ENCODE data around the gene TMEM18. TPM values are rescaled to one million over a fixed set of nuclear protein-coding genes. Genes with fewer than 3 reads are reported as not detected.

TMEM18 gene
- total and polyA plus RNA-seq, 2 experiments from 2014 or later, result 35.4 to 47.1 TPM

DNA sequence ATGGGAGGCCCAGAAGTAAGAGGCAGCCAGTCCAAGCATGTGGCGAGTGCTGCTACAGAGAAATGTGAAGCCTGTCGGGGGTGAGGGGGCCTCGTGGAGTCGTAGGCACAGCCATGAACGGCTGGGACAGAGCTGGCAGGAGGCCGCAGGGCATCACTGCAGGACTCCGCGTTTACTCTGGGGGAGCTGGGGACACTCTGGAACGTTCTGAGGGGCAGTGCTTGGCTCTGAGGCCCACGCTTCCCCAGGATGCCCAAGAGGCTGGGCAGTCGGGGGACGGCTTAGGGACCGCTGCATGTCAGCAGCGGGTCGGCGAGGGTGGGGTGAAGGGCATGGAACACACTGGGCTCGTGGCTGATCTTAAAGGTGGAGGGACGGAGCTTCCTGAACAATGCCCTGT, 6.6 kb downstream of the TMEM18 start:
- H2AFZ ChIP-seq, result no peak overlapping the region
- no peak for TF ChIP-seq EZH2 (IDR thresholded peaks at IDR 0.05; ENCODE audit: borderline replicate concordance)
- TF ChIP-seq, protein P1, sequence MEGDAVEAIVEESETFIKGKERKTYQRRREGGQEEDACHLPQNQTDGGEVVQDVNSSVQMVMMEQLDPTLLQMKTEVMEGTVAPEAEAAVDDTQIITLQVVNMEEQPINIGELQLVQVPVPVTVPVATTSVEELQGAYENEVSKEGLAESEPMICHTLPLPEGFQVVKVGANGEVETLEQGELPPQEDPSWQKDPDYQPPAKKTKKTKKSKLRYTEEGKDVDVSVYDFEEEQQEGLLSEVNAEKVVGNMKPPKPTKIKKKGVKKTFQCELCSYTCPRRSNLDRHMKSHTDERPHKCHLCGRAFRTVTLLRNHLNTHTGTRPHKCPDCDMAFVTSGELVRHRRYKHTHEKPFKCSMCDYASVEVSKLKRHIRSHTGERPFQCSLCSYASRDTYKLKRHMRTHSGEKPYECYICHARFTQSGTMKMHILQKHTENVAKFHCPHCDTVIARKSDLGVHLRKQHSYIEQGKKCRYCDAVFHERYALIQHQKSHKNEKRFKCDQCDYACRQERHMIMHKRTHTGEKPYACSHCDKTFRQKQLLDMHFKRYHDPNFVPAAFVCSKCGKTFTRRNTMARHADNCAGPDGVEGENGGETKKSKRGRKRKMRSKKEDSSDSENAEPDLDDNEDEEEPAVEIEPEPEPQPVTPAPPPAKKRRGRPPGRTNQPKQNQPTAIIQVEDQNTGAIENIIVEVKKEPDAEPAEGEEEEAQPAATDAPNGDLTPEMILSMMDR (IDR thresholded peaks at IDR 0.05; ENCODE audit: poor library complexity), result no peak
- peaks cover 8% of the 10 kb centered on the region for H3K4me1 ChIP-seq (ENCODE audit: insufficient read depth)
- H3K4me3 ChIP-seq, result no peak overlapping the region
- DNase-seq (ENCODE audit: low spot score), result no peak
- no peak overlapping the region for H3K27ac ChIP-seq
- H3K9me2 ChIP-seq (replicated peaks; ENCODE audit: insufficient read depth), result no peaks in the 10 kb centered on the region
- H3K79me2 ChIP-seq, result peaks cover 36% of the 10 kb centered on the region
- WGBS (ENCODE audit: low lambda C conversion rate, missing lambda C conversion rate), result 97% methylated on average over 18 of the region's 18 CpGs
- no peak overlapping the region for H3K4me2 ChIP-seq
- H3K27me3 ChIP-seq, result no peaks in the 10 kb centered on the region
- H3K9me3 ChIP-seq (ENCODE audit: low read depth), result no peaks in the 10 kb centered on the region
- H4K20me1 ChIP-seq (ENCODE audit: insufficient read depth, poor library complexity, severe bottlenecking), result peaks cover 27% of the 10 kb centered on the region
- H3K36me3 ChIP-seq (replicated peaks; ENCODE audit: insufficient read depth, low read depth), result no peaks in the 10 kb centered on the region

DNA sequence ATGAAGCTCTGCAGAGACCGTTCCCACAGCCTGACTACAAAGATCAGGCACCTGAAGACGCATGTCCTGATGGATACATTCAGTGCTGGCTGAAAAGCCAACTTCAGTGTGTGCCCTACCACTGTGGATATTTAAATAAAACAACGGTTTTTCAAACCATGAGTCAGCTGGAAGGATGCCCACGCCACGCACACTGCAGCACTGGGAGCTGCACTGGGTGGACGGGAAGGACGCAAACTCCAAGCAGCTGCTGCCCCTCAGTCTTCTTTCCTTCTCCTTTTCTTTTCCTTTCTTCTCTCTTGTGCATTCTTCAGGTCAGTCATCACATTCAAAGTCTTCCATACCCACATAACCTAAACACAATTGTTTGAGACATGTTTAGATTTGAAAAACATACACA, 7.9 kb downstream of the TMEM18 start:
- TF ChIP-seq EZH2phosphoT487 (IDR thresholded peaks at IDR 0.05; ENCODE audit: low read depth, severe bottlenecking, unreplicated experiment) (no peak), EZH2 (IDR thresholded peaks at IDR 0.05; ENCODE audit: borderline replicate concordance) (no peak)
- TF ChIP-seq, protein P1 (IDR thresholded peaks at IDR 0.05; ENCODE audit: poor library complexity), result no peak
- no peak overlapping the region for H2AFZ ChIP-seq
- 96% methylated on average over 7 of the region's 7 CpGs for WGBS (ENCODE audit: low lambda C conversion rate, missing lambda C conversion rate)

DNA sequence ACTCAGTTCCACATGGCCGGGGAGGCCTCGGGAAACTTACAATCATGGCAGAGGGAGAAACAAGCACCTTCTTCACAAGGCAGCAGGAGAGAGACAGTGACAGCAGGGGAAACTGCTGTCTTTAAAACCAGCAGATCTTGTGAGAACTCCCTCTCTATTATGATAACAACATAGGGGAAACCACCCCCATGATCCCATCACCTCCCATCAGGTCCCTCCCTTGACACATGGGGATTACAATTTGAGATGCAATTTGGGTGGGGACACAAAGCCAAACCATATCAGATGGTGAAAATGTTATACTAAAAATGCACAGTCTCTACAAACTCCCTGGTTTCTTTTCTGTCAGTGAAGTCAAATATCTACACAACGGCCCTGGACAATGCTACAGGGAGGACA, 9.2 kb downstream of the TMEM18 start:
- Histone ChIP-seq H3K79me2 (peaks cover 10% of the 10 kb centered on the region), H3K27ac (no peak overlapping the region), H3K27me3 (no peaks in the 10 kb centered on the region), H3K4me2 (no peak overlapping the region), H3K4me1 (ENCODE audit: insufficient read depth) (no peaks in the 10 kb centered on the region), H2AFZ (no peak overlapping the region), H3K36me3 (replicated peaks; ENCODE audit: insufficient read depth, low read depth) (no peaks in the 10 kb centered on the region), H3K9me2 (replicated peaks; ENCODE audit: insufficient read depth) (no peaks in the 10 kb centered on the region), H3K9me3 (ENCODE audit: low read depth) (no peaks in the 10 kb centered on the region), H3K4me3 (no peak overlapping the region), H4K20me1 (ENCODE audit: insufficient read depth, poor library complexity, severe bottlenecking) (peaks cover 2% of the 10 kb centered on the region)
- TF ChIP-seq, protein P1 (IDR thresholded peaks at IDR 0.05; ENCODE audit: poor library complexity), result no peak
- TF ChIP-seq EZH2 (IDR thresholded peaks at IDR 0.05; ENCODE audit: borderline replicate concordance), result no peak
- no peak for TF ChIP-seq EZH2phosphoT487 (IDR thresholded peaks at IDR 0.05; ENCODE audit: low read depth, severe bottlenecking, unreplicated experiment)
- DNase-seq (ENCODE audit: low spot score), result no peak
- 91% methylated on average over 3 of the region's 3 CpGs for WGBS (ENCODE audit: low lambda C conversion rate, missing lambda C conversion rate)

More for the DNA sequence above, 7.9 kb downstream of the TMEM18 start:
- Histone ChIP-seq H3K4me1 (ENCODE audit: insufficient read depth) (no peaks in the 10 kb centered on the region), H3K27me3 (no peaks in the 10 kb centered on the region), H3K79me2 (peaks cover 23% of the 10 kb centered on the region), H3K36me3 (replicated peaks; ENCODE audit: insufficient read depth, low read depth) (no peaks in the 10 kb centered on the region), H3K4me3 (no peak overlapping the region), H3K9me2 (replicated peaks; ENCODE audit: insufficient read depth) (no peaks in the 10 kb centered on the region), H3K4me2 (no peak overlapping the region), H3K9me3 (ENCODE audit: low read depth) (no peaks in the 10 kb centered on the region), H3K27ac (no peak overlapping the region), H4K20me1 (ENCODE audit: insufficient read depth, poor library complexity, severe bottlenecking) (peaks cover 14% of the 10 kb centered on the region)
- no peak for DNase-seq (ENCODE audit: low spot score)

Measured in hepatocyte (in vitro differentiated cells).